ENCODE results near the gene BTBD1. TPM values are rescaled to one million over a fixed set of nuclear protein-coding genes. Genes with fewer than 3 reads are reported as not detected.

Gene BTBD1

DNA sequence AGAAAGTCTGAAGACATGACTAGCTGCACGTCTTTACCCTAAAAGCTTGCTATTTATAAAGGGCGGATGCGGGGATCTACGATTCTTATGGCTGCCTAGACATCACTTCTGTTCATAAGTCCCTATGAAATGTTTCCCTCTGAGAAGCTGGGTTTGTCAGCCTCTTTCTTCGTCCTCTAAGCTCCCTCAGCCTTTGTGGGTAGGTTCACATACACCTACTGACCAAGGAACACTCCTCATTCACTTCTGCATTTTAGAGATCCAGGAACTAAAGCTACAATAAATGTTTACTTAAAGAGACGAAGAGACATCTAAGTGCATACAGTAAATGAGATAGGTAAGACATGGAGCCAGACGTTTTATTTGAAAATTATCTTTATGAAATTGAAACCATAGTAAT is 97.7 kb downstream of the BTBD1 start:
- TF ChIP-seq POLR2AphosphoS5 (IDR thresholded peaks at IDR 0.05; ENCODE audit: low read depth) (no peak), REST (IDR thresholded peaks at IDR 0.05; ENCODE audit: insufficient replicate concordance, low read depth) (no peak), SPI1 (IDR thresholded peaks at IDR 0.05; ENCODE audit: borderline replicate concordance, low read depth) (peak; percentile 87)
- TF ChIP-seq, protein P1, sequence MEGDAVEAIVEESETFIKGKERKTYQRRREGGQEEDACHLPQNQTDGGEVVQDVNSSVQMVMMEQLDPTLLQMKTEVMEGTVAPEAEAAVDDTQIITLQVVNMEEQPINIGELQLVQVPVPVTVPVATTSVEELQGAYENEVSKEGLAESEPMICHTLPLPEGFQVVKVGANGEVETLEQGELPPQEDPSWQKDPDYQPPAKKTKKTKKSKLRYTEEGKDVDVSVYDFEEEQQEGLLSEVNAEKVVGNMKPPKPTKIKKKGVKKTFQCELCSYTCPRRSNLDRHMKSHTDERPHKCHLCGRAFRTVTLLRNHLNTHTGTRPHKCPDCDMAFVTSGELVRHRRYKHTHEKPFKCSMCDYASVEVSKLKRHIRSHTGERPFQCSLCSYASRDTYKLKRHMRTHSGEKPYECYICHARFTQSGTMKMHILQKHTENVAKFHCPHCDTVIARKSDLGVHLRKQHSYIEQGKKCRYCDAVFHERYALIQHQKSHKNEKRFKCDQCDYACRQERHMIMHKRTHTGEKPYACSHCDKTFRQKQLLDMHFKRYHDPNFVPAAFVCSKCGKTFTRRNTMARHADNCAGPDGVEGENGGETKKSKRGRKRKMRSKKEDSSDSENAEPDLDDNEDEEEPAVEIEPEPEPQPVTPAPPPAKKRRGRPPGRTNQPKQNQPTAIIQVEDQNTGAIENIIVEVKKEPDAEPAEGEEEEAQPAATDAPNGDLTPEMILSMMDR (IDR thresholded peaks at IDR 0.05; ENCODE audit: insufficient read depth, low read length), result no peak
- no peak for DNase-seq (ENCODE audit: low read depth in 1 of 2, low spot score in 1 of 2)
- Histone ChIP-seq H3K27me3 (ENCODE audit: insufficient read depth, poor library complexity, severe bottlenecking) (no peaks in the 10 kb centered on the region), H3K4me3 (replicated peaks; ENCODE audit: insufficient read depth, low read length) (no peak overlapping the region), H3K27ac (replicated peaks) (no peak overlapping the region)

GRCh38 chr15:82968066-82968465 is 99.0 kb downstream of the BTBD1 start:
- peak in 1 of 2 experiments; percentile 39 for DNase-seq (ENCODE audit: low read depth in 1 of 2, low spot score in 1 of 2)
- H3K4me3 ChIP-seq (replicated peaks; ENCODE audit: insufficient read depth, low read length), result no peak overlapping the region
- H3K27ac ChIP-seq (replicated peaks), result no peak overlapping the region
- TF ChIP-seq SPI1 (IDR thresholded peaks at IDR 0.05; ENCODE audit: borderline replicate concordance, low read depth), result no peak
- no peak for TF ChIP-seq REST (IDR thresholded peaks at IDR 0.05; ENCODE audit: insufficient replicate concordance, low read depth)
- no peak for TF ChIP-seq POLR2AphosphoS5 (IDR thresholded peaks at IDR 0.05; ENCODE audit: low read depth)
- no peak for TF ChIP-seq GABPA (IDR thresholded peaks at IDR 0.05; ENCODE audit: low read depth)
- TF ChIP-seq, protein P1 (IDR thresholded peaks at IDR 0.05; ENCODE audit: insufficient read depth, low read length), result no peak
- no peaks in the 10 kb centered on the region for H3K27me3 ChIP-seq (ENCODE audit: insufficient read depth, poor library complexity, severe bottlenecking)

DNA sequence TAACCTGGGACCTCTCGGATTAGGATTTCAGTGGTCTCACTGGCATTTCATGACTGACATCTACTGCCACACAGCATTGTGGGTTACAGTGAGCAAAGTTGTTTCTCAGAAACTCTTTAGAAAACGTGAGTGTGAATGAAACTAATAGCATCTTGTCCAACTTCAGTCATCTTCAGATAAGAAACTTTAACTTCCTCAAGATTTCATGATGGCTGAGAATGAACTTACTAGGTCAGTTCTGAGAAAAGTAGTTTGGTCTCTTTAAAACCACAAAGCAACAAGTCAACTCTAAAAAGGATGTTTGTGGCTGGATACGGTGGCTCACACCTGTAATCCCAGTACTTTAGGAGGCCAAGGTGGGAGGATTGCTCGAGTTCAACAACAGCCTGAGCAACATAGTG is 100.4 kb downstream of the BTBD1 start:
- no peak overlapping the region for H3K27ac ChIP-seq (replicated peaks)
- no peaks in the 10 kb centered on the region for H3K27me3 ChIP-seq (ENCODE audit: insufficient read depth, poor library complexity, severe bottlenecking)
- TF ChIP-seq GABPA (IDR thresholded peaks at IDR 0.05; ENCODE audit: low read depth), result no peak
- no peak for TF ChIP-seq REST (IDR thresholded peaks at IDR 0.05; ENCODE audit: insufficient replicate concordance, low read depth)
- TF ChIP-seq, protein P1 (IDR thresholded peaks at IDR 0.05; ENCODE audit: insufficient read depth, low read length), result no peak
- TF ChIP-seq SPI1 (IDR thresholded peaks at IDR 0.05; ENCODE audit: borderline replicate concordance, low read depth), result no peak
- TF ChIP-seq POLR2AphosphoS5 (IDR thresholded peaks at IDR 0.05; ENCODE audit: low read depth), result no peak
- DNase-seq (ENCODE audit: low read depth in 1 of 2, low spot score in 1 of 2), result no peak
- no peak overlapping the region for H3K4me3 ChIP-seq (replicated peaks; ENCODE audit: insufficient read depth, low read length)

Small RNAs within 50 kb of the gene (microRNA-seq; reads per million reads assigned to microRNA genes)
- not detected for gene MIR4515

All from HL-60 (cell line).